Liver (tissue), 9 donors: ENCODE measurements around the gene MALRD1. TPM values are rescaled to one million over a fixed set of nuclear protein-coding genes. Genes with fewer than 3 reads are reported as not detected.

ENCODE experiments used
- DNase-seq: peaks from one replicate; pipeline ENCODE4 v3.0.0-alpha.2; 2017; ENCODE audit warnings: low spot score
- H3K27ac ChIP-seq, 2 donors: one replicate each; pipeline ENCODE4 v1.7.0; 2013; ENCODE audit warnings: inconsistent platforms in 2 of 2, low read length in 2 of 2, control low read depth in 1 of 2, low read depth in 1 of 2, mild to moderate bottlenecking in 1 of 2
- H3K27me3 ChIP-seq, 4 donors: one replicate each; pipeline versions ENCODE4 v1.6.1 to v1.7.0; 2013; ENCODE audit warnings: low read length in 3 of 4, inconsistent platforms in 1 of 4, mild to moderate bottlenecking in 1 of 4, moderate library complexity in 1 of 4; ENCODE audit not compliant: control insufficient read depth in 4 of 4, insufficient read depth in 4 of 4
- H3K36me3 ChIP-seq, 4 donors: one replicate each; pipeline versions ENCODE4 v1.6.1 to v1.7.0; 2013; ENCODE audit warnings: low read length in 3 of 4, mild to moderate bottlenecking in 3 of 4, low read depth in 1 of 4, moderate library complexity in 1 of 4; ENCODE audit not compliant: control insufficient read depth in 4 of 4, insufficient read depth in 3 of 4
- H3K4me1 ChIP-seq, 4 donors: one replicate each; pipeline versions ENCODE4 v1.6.1 to v1.7.0; 2013; ENCODE audit warnings: low read length in 3 of 4, mild to moderate bottlenecking in 3 of 4, moderate library complexity in 1 of 4; ENCODE audit not compliant: control insufficient read depth in 4 of 4, insufficient read depth in 4 of 4
- H3K4me3 ChIP-seq, 3 donors: one replicate each; pipeline versions ENCODE4 v1.6.1 to v1.7.0; 2013; ENCODE audit warnings: low read length in 3 of 3, control low read depth in 1 of 3, low read depth in 1 of 3, mild to moderate bottlenecking in 1 of 3
- H3K9ac ChIP-seq, 2 donors: one replicate each; pipeline ENCODE4 v1.7.0; 2013; ENCODE audit warnings: low read length in 2 of 2, mild to moderate bottlenecking in 2 of 2, moderate library complexity in 2 of 2, control low read depth in 1 of 2, low read depth in 1 of 2
- H3K9me3 ChIP-seq, 4 donors: one replicate each; pipeline versions ENCODE4 v1.6.1 to v1.7.0; 2013; ENCODE audit warnings: low read length in 3 of 4; ENCODE audit not compliant: control insufficient read depth in 4 of 4
- EGR1 ChIP-seq, 2 donors: IDR thresholded peaks; 2 replicates each; pipeline ENCODE4 v1.6.1; 2016 to 2018; ENCODE audit warnings: antibody characterized with exemption in 2 of 2, low read depth in 2 of 2
- FOXA1 ChIP-seq: IDR thresholded peaks from 2 replicates; pipeline ENCODE4 v1.6.1; 2016; ENCODE audit warnings: antibody characterized with exemption
- FOXA2 ChIP-seq: IDR thresholded peaks from 2 replicates; pipeline ENCODE4 v1.6.1; 2016; ENCODE audit warnings: antibody characterized with exemption
- GABPA ChIP-seq, 2 donors: IDR thresholded peaks in 1 of 2; conservative IDR thresholded peaks in 1 of 2; 2 replicates each; pipeline ENCODE4 v1.6.1; 2016; ENCODE audit warnings: antibody characterized with exemption in 2 of 2, mild to moderate bottlenecking in 1 of 2, moderate library complexity in 1 of 2
- HNF4A ChIP-seq, 2 donors: conservative IDR thresholded peaks; 2 replicates each; pipeline ENCODE4 v1.6.1; 2016; ENCODE audit warnings: antibody characterized with exemption in 2 of 2, mild to moderate bottlenecking in 2 of 2
- HNF4G ChIP-seq: IDR thresholded peaks from 2 replicates; pipeline ENCODE4 v1.6.1; 2016; ENCODE audit warnings: antibody characterized with exemption
- JUND ChIP-seq, 2 donors: IDR thresholded peaks; 2 replicates each; pipeline ENCODE4 v1.6.1; 2016; ENCODE audit warnings: antibody characterized with exemption in 2 of 2
- NR2F2 ChIP-seq: IDR thresholded peaks from 2 replicates; pipeline ENCODE4 v1.6.1; 2016; ENCODE audit warnings: antibody characterized with exemption
- RAD21 ChIP-seq, 2 donors: IDR thresholded peaks; 2 replicates each; pipeline ENCODE4 v1.6.1; 2016; ENCODE audit warnings: antibody characterized with exemption in 2 of 2, mild to moderate bottlenecking in 2 of 2
- RXRA ChIP-seq, 2 donors: IDR thresholded peaks; 2 replicates each; pipeline ENCODE4 v1.6.1; 2017 to 2018; ENCODE audit warnings: antibody characterized with exemption in 2 of 2, mild to moderate bottlenecking in 1 of 2
- SP1 ChIP-seq: IDR thresholded peaks from 2 replicates; pipeline ENCODE4 v1.6.1; 2018; ENCODE audit warnings: antibody characterized with exemption, mild to moderate bottlenecking
- TAF1 ChIP-seq: conservative IDR thresholded peaks from 2 replicates; pipeline ENCODE4 v1.6.1; 2016; ENCODE audit warnings: antibody characterized with exemption, mild to moderate bottlenecking
- YY1 ChIP-seq: IDR thresholded peaks from 2 replicates; pipeline ENCODE4 v1.6.1; 2016; ENCODE audit warnings: antibody characterized with exemption, mild to moderate bottlenecking
- WGBS: extraction: QIAGEN DNeasy Blood & Tissue Kit; methylation state at CpG from one replicate; pipeline ENCODE4 v1.1.7; 2013; 5-methylcytosine and 5-hydroxymethylcytosine counted together
- polyA plus RNA-seq, 2 donors: library from polyadenylated mRNA; stranded (reverse) in 1 of 2; unstranded in 1 of 2; fragments of 200-250 nt in 1 of 2; fragments of >200 nt in 1 of 2; fragmentation: Nextera tagmentation in 1 of 2; extraction: Ambion mirVana in 1 of 2; gene quantifications; one replicate each; pipeline versions ENCODE4 v1.2.1 to v1.2.3, GENCODE V29; 2013 to 2015
- total RNA-seq, 2 donors: library from RNA; depleted of rRNA; stranded (reverse); fragments of >200 nt; gene quantifications; one replicate each; pipeline ENCODE4 v1.2.3, GENCODE V29; 2014
- TF ChIP-seq, protein P1 (sequence below): fragments of 150-350 bp; IDR thresholded peaks from 2 replicates; pipeline ENCODE4 v1.5.1; 2017; ENCODE audit warnings: improper control_type of control experiment, low read depth, low read length; ENCODE audit not compliant: missing input control
- TF ChIP-seq, protein P2 (sequence below): IDR thresholded peaks from 2 replicates; pipeline ENCODE4 v1.6.1; 2016; ENCODE audit warnings: antibody characterized with exemption
- TF ChIP-seq, protein P3 (sequence below): IDR thresholded peaks from 2 replicates; pipeline ENCODE4 v1.6.1; 2016; ENCODE audit warnings: antibody characterized with exemption, mild to moderate bottlenecking
- TF ChIP-seq, protein P4 (sequence below): IDR thresholded peaks from 2 replicates; pipeline ENCODE4 v1.6.1; 2016; ENCODE audit warnings: antibody characterized with exemption
- TF ChIP-seq, protein P5 (sequence below): IDR thresholded peaks from 2 replicates; pipeline ENCODE4 v1.6.1; 2016; ENCODE audit warnings: antibody characterized with exemption
- donor health status: healthy.
- donor health status: healthy.
- donor health status: healthy.
- donor health status: healthy.
- donor health status: healthy.

Gene MALRD1
- total and polyA plus RNA-seq, 4 donors = 0.37 to 0.59 TPM; not detected in 2

DNA sequence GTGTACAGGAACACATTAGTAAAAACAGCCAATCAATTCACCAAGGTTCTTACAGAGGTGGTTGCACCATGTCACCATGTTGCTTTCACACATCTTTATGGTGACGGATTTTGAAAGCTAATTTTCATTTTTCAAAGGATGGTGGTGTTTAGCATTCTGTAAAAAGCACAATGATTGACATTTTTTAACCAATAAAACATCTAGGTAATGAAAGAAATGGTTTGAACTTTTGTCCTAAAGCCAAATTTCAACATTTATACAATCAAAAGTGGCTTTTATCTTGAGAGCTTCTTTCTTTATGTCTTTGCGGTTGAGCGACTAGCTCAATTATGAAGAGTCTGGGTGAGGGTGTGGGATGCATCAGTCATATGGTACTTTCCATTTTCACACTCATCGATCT, 94.4 kb downstream of the MALRD1 start:
- peaks cover 0 to 2% (median under 1%) of the 10 kb centered on the region in 4 donors for H3K27me3 ChIP-seq
- H3K9ac ChIP-seq = no peak overlapping the region
- no peaks in the 10 kb centered on the region for H3K4me1 ChIP-seq
- H3K27ac ChIP-seq = no peak overlapping the region
- no peak for DNase-seq
- no peak overlapping the region for H3K4me3 ChIP-seq
- H3K9me3 ChIP-seq = no peaks in the 10 kb centered on the region
- TF ChIP-seq SP1 (no peak), TAF1 (no peak), FOXA1 (no peak), GABPA (IDR thresholded peaks at IDR 0.05 in 1 of 2, conservative IDR thresholded peaks at IDR 0.05 in 1 of 2) (no peak), YY1 (no peak), FOXA2 (no peak), HNF4G (no peak), JUND (IDR thresholded peaks at IDR 0.05) (no peak), NR2F2 (no peak), RAD21 (IDR thresholded peaks at IDR 0.05) (no peak), EGR1 (IDR thresholded peaks at IDR 0.05; ENCODE audit: low read depth in 2 of 2) (no peak), RXRA (IDR thresholded peaks at IDR 0.05) (no peak), HNF4A (conservative IDR thresholded peaks at IDR 0.05) (no peak)
- TF ChIP-seq, protein P1, sequence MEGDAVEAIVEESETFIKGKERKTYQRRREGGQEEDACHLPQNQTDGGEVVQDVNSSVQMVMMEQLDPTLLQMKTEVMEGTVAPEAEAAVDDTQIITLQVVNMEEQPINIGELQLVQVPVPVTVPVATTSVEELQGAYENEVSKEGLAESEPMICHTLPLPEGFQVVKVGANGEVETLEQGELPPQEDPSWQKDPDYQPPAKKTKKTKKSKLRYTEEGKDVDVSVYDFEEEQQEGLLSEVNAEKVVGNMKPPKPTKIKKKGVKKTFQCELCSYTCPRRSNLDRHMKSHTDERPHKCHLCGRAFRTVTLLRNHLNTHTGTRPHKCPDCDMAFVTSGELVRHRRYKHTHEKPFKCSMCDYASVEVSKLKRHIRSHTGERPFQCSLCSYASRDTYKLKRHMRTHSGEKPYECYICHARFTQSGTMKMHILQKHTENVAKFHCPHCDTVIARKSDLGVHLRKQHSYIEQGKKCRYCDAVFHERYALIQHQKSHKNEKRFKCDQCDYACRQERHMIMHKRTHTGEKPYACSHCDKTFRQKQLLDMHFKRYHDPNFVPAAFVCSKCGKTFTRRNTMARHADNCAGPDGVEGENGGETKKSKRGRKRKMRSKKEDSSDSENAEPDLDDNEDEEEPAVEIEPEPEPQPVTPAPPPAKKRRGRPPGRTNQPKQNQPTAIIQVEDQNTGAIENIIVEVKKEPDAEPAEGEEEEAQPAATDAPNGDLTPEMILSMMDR = no peak
- TF ChIP-seq, protein P2, sequence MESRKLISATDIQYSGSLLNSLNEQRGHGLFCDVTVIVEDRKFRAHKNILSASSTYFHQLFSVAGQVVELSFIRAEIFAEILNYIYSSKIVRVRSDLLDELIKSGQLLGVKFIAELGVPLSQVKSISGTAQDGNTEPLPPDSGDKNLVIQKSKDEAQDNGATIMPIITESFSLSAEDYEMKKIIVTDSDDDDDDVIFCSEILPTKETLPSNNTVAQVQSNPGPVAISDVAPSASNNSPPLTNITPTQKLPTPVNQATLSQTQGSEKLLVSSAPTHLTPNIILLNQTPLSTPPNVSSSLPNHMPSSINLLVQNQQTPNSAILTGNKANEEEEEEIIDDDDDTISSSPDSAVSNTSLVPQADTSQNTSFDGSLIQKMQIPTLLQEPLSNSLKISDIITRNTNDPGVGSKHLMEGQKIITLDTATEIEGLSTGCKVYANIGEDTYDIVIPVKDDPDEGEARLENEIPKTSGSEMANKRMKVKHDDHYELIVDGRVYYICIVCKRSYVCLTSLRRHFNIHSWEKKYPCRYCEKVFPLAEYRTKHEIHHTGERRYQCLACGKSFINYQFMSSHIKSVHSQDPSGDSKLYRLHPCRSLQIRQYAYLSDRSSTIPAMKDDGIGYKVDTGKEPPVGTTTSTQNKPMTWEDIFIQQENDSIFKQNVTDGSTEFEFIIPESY = no peak
- TF ChIP-seq, protein P3, sequence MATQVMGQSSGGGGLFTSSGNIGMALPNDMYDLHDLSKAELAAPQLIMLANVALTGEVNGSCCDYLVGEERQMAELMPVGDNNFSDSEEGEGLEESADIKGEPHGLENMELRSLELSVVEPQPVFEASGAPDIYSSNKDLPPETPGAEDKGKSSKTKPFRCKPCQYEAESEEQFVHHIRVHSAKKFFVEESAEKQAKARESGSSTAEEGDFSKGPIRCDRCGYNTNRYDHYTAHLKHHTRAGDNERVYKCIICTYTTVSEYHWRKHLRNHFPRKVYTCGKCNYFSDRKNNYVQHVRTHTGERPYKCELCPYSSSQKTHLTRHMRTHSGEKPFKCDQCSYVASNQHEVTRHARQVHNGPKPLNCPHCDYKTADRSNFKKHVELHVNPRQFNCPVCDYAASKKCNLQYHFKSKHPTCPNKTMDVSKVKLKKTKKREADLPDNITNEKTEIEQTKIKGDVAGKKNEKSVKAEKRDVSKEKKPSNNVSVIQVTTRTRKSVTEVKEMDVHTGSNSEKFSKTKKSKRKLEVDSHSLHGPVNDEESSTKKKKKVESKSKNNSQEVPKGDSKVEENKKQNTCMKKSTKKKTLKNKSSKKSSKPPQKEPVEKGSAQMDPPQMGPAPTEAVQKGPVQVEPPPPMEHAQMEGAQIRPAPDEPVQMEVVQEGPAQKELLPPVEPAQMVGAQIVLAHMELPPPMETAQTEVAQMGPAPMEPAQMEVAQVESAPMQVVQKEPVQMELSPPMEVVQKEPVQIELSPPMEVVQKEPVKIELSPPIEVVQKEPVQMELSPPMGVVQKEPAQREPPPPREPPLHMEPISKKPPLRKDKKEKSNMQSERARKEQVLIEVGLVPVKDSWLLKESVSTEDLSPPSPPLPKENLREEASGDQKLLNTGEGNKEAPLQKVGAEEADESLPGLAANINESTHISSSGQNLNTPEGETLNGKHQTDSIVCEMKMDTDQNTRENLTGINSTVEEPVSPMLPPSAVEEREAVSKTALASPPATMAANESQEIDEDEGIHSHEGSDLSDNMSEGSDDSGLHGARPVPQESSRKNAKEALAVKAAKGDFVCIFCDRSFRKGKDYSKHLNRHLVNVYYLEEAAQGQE = no peak
- TF ChIP-seq, protein P4, sequence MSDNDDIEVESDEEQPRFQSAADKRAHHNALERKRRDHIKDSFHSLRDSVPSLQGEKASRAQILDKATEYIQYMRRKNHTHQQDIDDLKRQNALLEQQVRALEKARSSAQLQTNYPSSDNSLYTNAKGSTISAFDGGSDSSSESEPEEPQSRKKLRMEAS = no peak
- TF ChIP-seq, protein P5, sequence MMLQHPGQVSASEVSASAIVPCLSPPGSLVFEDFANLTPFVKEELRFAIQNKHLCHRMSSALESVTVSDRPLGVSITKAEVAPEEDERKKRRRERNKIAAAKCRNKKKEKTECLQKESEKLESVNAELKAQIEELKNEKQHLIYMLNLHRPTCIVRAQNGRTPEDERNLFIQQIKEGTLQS = no peak
- WGBS = 82% methylated on average over 4 of the region's 4 CpGs
- no peaks in the 10 kb centered on the region for H3K36me3 ChIP-seq
